ENCODE data around the gene FGF12.

The FGF12 gene

GRCh38 chr3:192366916-192367315, 360.4 kb downstream of the FGF12 start:
- Histone ChIP-seq H3K9ac (ENCODE audit: low read length) (no peak overlapping the region), H3F3A (ENCODE audit: insufficient read depth, low read length) (no peaks in the 10 kb centered on the region), H3K4me2 (ENCODE audit: low read length) (no peak overlapping the region), H3K36me3 (ENCODE audit: insufficient read depth, low read length) (no peaks in the 10 kb centered on the region), H4K20me1 (ENCODE audit: insufficient read depth, low read length) (no peaks in the 10 kb centered on the region), H2AFZ (ENCODE audit: low read length) (no peak overlapping the region), H3K79me2 (ENCODE audit: insufficient read depth, low read length) (no peaks in the 10 kb centered on the region), H3K9me2 (ENCODE audit: low read depth, low read length) (no peaks in the 10 kb centered on the region), H3K4me3 (ENCODE audit: low read depth, low read length, poor library complexity, severe bottlenecking) (no peak overlapping the region), H3K4me1 (ENCODE audit: insufficient read depth, low read length, severe bottlenecking) (no peaks in the 10 kb centered on the region), H3K9me3 (ENCODE audit: low read length) (no peaks in the 10 kb centered on the region), H3K27ac (ENCODE audit: low read depth, low read length, poor library complexity, severe bottlenecking) (no peak overlapping the region), H3K27me3 (ENCODE audit: insufficient read depth, low read length) (peaks cover 3% of the 10 kb centered on the region; the same call in 1 of the 2 replicates)
- no peak for TF ChIP-seq EZH2 (IDR thresholded peaks at IDR 0.05; ENCODE audit: borderline replicate concordance, low read length)
- TF ChIP-seq CTCF (IDR thresholded peaks at IDR 0.05; ENCODE audit: low read length), result no peak

GRCh38 chr3:192365571-192365970, 361.8 kb downstream of the FGF12 start:
- Histone ChIP-seq H3K9me3 (ENCODE audit: low read length) (no peaks in the 10 kb centered on the region), H2AFZ (ENCODE audit: low read length) (no peak overlapping the region), H3F3A (ENCODE audit: insufficient read depth, low read length) (no peaks in the 10 kb centered on the region), H3K4me3 (ENCODE audit: low read depth, low read length, poor library complexity, severe bottlenecking) (no peak overlapping the region), H3K79me2 (ENCODE audit: insufficient read depth, low read length) (no peaks in the 10 kb centered on the region), H3K9me2 (ENCODE audit: low read depth, low read length) (no peaks in the 10 kb centered on the region), H4K20me1 (ENCODE audit: insufficient read depth, low read length) (no peaks in the 10 kb centered on the region), H3K36me3 (ENCODE audit: insufficient read depth, low read length) (no peaks in the 10 kb centered on the region), H3K4me1 (ENCODE audit: insufficient read depth, low read length, severe bottlenecking) (no peaks in the 10 kb centered on the region), H3K9ac (ENCODE audit: low read length) (no peak overlapping the region), H3K4me2 (ENCODE audit: low read length) (no peak overlapping the region), H3K27me3 (ENCODE audit: insufficient read depth, low read length) (no peaks in the 10 kb centered on the region), H3K27ac (ENCODE audit: low read depth, low read length, poor library complexity, severe bottlenecking) (no peak overlapping the region)
- no peak for TF ChIP-seq CTCF (IDR thresholded peaks at IDR 0.05; ENCODE audit: low read length)

- Histone ChIP-seq H3K27ac (ENCODE audit: low read depth, low read length, poor library complexity, severe bottlenecking) (no peak overlapping the region), H3K36me3 (ENCODE audit: insufficient read depth, low read length) (no peaks in the 10 kb centered on the region), H3K9me2 (ENCODE audit: low read depth, low read length) (no peaks in the 10 kb centered on the region), H3K9ac (ENCODE audit: low read length) (no peak overlapping the region), H3K4me3 (ENCODE audit: low read depth, low read length, poor library complexity, severe bottlenecking) (no peak overlapping the region), H4K20me1 (ENCODE audit: insufficient read depth, low read length) (no peaks in the 10 kb centered on the region), H3K27me3 (ENCODE audit: insufficient read depth, low read length) (no peaks in the 10 kb centered on the region), H3F3A (ENCODE audit: insufficient read depth, low read length) (no peaks in the 10 kb centered on the region; the same call in 1 of the 2 replicates), H3K4me1 (ENCODE audit: insufficient read depth, low read length, severe bottlenecking) (no peaks in the 10 kb centered on the region), H3K9me3 (ENCODE audit: low read length) (no peaks in the 10 kb centered on the region), H3K79me2 (ENCODE audit: insufficient read depth, low read length) (no peaks in the 10 kb centered on the region), H2AFZ (ENCODE audit: low read length) (no peak overlapping the region), H3K4me2 (ENCODE audit: low read length) (no peak overlapping the region)
- TF ChIP-seq CTCF (IDR thresholded peaks at IDR 0.05; ENCODE audit: low read length), result no peak
- no peak for TF ChIP-seq EZH2 (IDR thresholded peaks at IDR 0.05; ENCODE audit: borderline replicate concordance, low read length)
Observed at GRCh38 chr3:192364316-192364715, 363.0 kb downstream of the FGF12 start.
